K562 (cell line): ENCODE data around the gene HGFAC. TPM values are rescaled to one million over a fixed set of nuclear protein-coding genes. Genes with fewer than 3 reads are reported as not detected.

Experiments
- ATAC-seq: fragments of 200-7000 bp; cut with Tn5 transposase; 3 replicates; pipeline ENCODE4 v1.9.1; 2020; ENCODE audit warnings: moderate library complexity
- BruUV-seq: library from RNA; stranded (reverse); fragments of 400-500 nt; replicated peaks from 2 replicates; lab custom pipeline; 2021; lab: Mats Ljungman, UMichigan
- CTCF ChIA-PET: fragments of 300-600 bp; formaldehyde crosslinking; extraction: SDS; loops from one replicate; lab custom pipeline; 2021; ENCODE audit warnings: low intra/inter-chr PET ratio; lab: Yijun Ruan, JAX
- POLR2A ChIA-PET: fragments of 300-600, 350-650 bp; sonication (Branson Sonifier 250); formaldehyde crosslinking; extraction: SDS; loops from one replicate; lab custom pipeline; 2021; ENCODE audit warnings: antibody characterized with exemption, inconsistent platforms; lab: Yijun Ruan, JAX
- DNase-seq, 4 experiments: peaks; one replicate each; pipeline versions ENCODE4 v3.0.0 to v3.0.0-alpha.2; 2011 to 2018; ENCODE audit warnings: low spot score in 3 of 4, mixed read lengths in 3 of 4; ENCODE audit errors: extremely low read depth in 1 of 4
- FAIRE-seq: peaks from 2 replicates; lab custom pipeline; 2011; peaks lifted over from hg19 to GRCh38; lab: Jason Lieb, UNC
- H2AFZ ChIP-seq: 2 replicates; pipeline ENCODE4 v1.6.0; 2011; ENCODE audit warnings: low read depth, low read length, control low read depth, inconsistent platforms
- H3K27ac ChIP-seq: fragments of 200-600 bp; 3 replicates; pipeline ENCODE4 v1.8.0; 2011; ENCODE audit warnings: low read depth, mild to moderate bottlenecking, control low read depth, inconsistent platforms, low read length, moderate library complexity, mixed read lengths; ENCODE audit errors: extremely low read depth
- H3K27me3 ChIP-seq, 2 experiments: fragments of 300-600 bp in 1 of 2; 2 replicates in 1 of 2; 3 replicates in 1 of 2; pipeline versions ENCODE4 v1.6.0 to v1.8.0; 2011; ENCODE audit warnings: inconsistent platforms in 2 of 2, low read length in 2 of 2, mild to moderate bottlenecking in 1 of 2, mixed read lengths in 1 of 2, moderate library complexity in 1 of 2; ENCODE audit not compliant: control insufficient read depth in 2 of 2, insufficient read depth in 2 of 2
- H3K36me3 ChIP-seq: fragments of 300-600 bp; 3 replicates; pipeline ENCODE4 v1.8.0; 2011; ENCODE audit warnings: mild to moderate bottlenecking, low read length, inconsistent platforms; ENCODE audit not compliant: control insufficient read depth, insufficient read depth
- H3K4me1 ChIP-seq, 2 experiments: fragments of 200-600 bp in 1 of 2; replicated peaks in 1 of 2; 2 replicates in 1 of 2; 3 replicates in 1 of 2; pipeline versions ENCODE4 v1.5.1 to v1.8.0; 2011; ENCODE audit warnings: inconsistent platforms in 2 of 2, low read length in 2 of 2, mild to moderate bottlenecking in 1 of 2, mixed read lengths in 1 of 2, moderate library complexity in 1 of 2; ENCODE audit not compliant: control insufficient read depth in 2 of 2, insufficient read depth in 2 of 2
- H3K4me2 ChIP-seq: 2 replicates; pipeline ENCODE4 v1.6.1; 2011; ENCODE audit warnings: low read length, control low read depth, inconsistent platforms, mixed read lengths; ENCODE audit not compliant: insufficient read depth
- H3K4me3 ChIP-seq: fragments of 200-600 bp; sonication (generic), shearing (Covaris generic); 2 replicates; pipeline ENCODE4 v1.5.1; 2016; ENCODE audit warnings: control low read depth, inconsistent platforms
- H3K79me2 ChIP-seq: fragments of 200-600 bp; 3 replicates; pipeline ENCODE4 v1.8.0; 2011; ENCODE audit warnings: low read length, inconsistent platforms; ENCODE audit not compliant: control insufficient read depth, insufficient read depth
- H3K9ac ChIP-seq, 2 experiments: 2 replicates each; pipeline versions ENCODE4 v1.6.0 to v1.6.1; 2011; ENCODE audit warnings: low read depth in 2 of 2, low read length in 2 of 2, control low read depth in 1 of 2, inconsistent platforms in 1 of 2, mild to moderate bottlenecking in 1 of 2, mixed read lengths in 1 of 2; ENCODE audit not compliant: insufficient read depth in 1 of 2
- H3K9me1 ChIP-seq: one replicate; pipeline ENCODE4 v1.6.0; 2011; ENCODE audit warnings: inconsistent platforms, mild to moderate bottlenecking, low read length, moderate library complexity; ENCODE audit not compliant: control insufficient read depth, insufficient read depth
- H3K9me3 ChIP-seq: replicated peaks from 2 replicates; pipeline ENCODE4 v1.5.1; 2011; ENCODE audit warnings: low read depth, low read length, inconsistent platforms; ENCODE audit not compliant: control insufficient read depth, insufficient read depth
- H4K20me1 ChIP-seq: replicated peaks from 2 replicates; pipeline ENCODE4 v1.6.1; 2011; ENCODE audit warnings: low read length, inconsistent platforms, mixed read lengths; ENCODE audit not compliant: control insufficient read depth, insufficient read depth
- SRSF1 ChIP-seq: fragments of 200-400 bp; formaldehyde crosslinking; IDR thresholded peaks from 2 replicates; pipeline ENCODE4 v1.6.1; 2017; ENCODE audit warnings: mild to moderate bottlenecking, low read depth, low read length, moderate library complexity
- STAT6 ChIP-seq: sonication (generic); formaldehyde crosslinking; IDR thresholded peaks from 2 replicates; pipeline ENCODE4 v1.8.1; 2023; ENCODE audit warnings: mild to moderate bottlenecking, missing genetic modification reagents
- TEAD4 ChIP-seq, 2 experiments: sonication (generic) in 1 of 2; formaldehyde crosslinking in 1 of 2; IDR thresholded peaks; 2 replicates each; pipeline versions ENCODE4 v1.6.1 to v1.8.0; 2012 to 2022; ENCODE audit warnings: borderline replicate concordance in 1 of 2, inconsistent platforms in 1 of 2, low read length in 1 of 2, mild to moderate bottlenecking in 1 of 2, missing genetic modification reagents in 1 of 2
- UBTF ChIP-seq, 2 experiments: IDR thresholded peaks; 2 replicates each; pipeline ENCODE4 v1.6.1; 2012; ENCODE audit warnings: improper control_type of control experiment in 2 of 2, low read depth in 2 of 2, low read length in 2 of 2, borderline replicate concordance in 1 of 2
- ZNF324 ChIP-seq: fragments of 250-450 bp; sonication (Bioruptor Pico); IDR thresholded peaks from 2 replicates; pipeline ENCODE4 v1.4.0; 2020; ENCODE audit warnings: mild to moderate bottlenecking
- WGBS: fragments of 100-300 bp; shearing (Covaris generic); methylation state at CpG from one replicate; pipeline ENCODE4 v1.1.6; 2016; ENCODE audit warnings: low coverage, mixed read lengths; ENCODE audit not compliant: insufficient coverage; ENCODE audit errors: missing lambda C conversion rate; 5-methylcytosine and 5-hydroxymethylcytosine counted together
- in situ Hi-C: fragments of 300-500 bp; cut with MboI; formaldehyde crosslinking; loops from 4 replicates; pipeline ENCODE4 v1.15.0; 2018; ENCODE audit warnings: inconsistent platforms, mixed read lengths
- intact Hi-C: fragments of 100-400 bp; cut with micrococcal nuclease; formaldehyde crosslinking; loops from 2 replicates; pipeline ENCODE4 v1.14.2; 2022
- polyA plus RNA-seq, 8 experiments: library from polyadenylated mRNA; depleted of rRNA in 4 of 8; stranded (reverse) in 5 of 8; unstranded in 3 of 8; fragments of >200 nt; fragmentation: Nextera tagmentation in 2 of 8; fragmentation: Illumina TruSeq in 1 of 8; extraction: Ambion mirVana in 2 of 8; extraction: Trizol in 1 of 8; gene quantifications; 2 replicates each; pipeline versions ENCODE4 v1.2.1 to v1.2.3, GENCODE V29; 2011 to 2014; ENCODE audit warnings: inconsistent platforms in 1 of 8, missing spikeins in 1 of 8
- total RNA-seq, 7 experiments: library from RNA; depleted of rRNA in 6 of 7; stranded (reverse); fragments of >200 nt in 6 of 7; fragmentation: Illumina TruSeq in 2 of 7; extraction: Trizol in 2 of 7; gene quantifications; 2 replicates each; pipeline versions ENCODE4 v1.2.1 to v1.2.3, GENCODE V29; 2011 to 2021; ENCODE audit warnings: low replicate concordance in 1 of 7

HGFAC gene
- total and polyA plus RNA-seq, 9 of the 15 experiments (the other 6 are each of a cell fraction or from before 2014, with no cell fraction given) = 0.13 TPM; not detected in 8

- ATAC-seq = no peak
- in situ Hi-C loops = no loop called here
- peaks cover 0 to 49% of the 10 kb centered on the region in 2 experiments; a peak in 2 of 5 replicates for H3K4me1 ChIP-seq
- H3K27me3 ChIP-seq = peaks cover 14 to 76% of the 10 kb centered on the region in 2 experiments; a peak in 4 of 5 replicates
- no peak for TF ChIP-seq ZNF324 (CRISPR knock-in tag)
- FAIRE-seq = no peak
- no peak overlapping the region for H3K4me2 ChIP-seq
- no peak overlapping the region for H3K27ac ChIP-seq
- H3K9me1 ChIP-seq = no peaks in the 10 kb centered on the region
- 7% methylated on average over 21 of the region's 25 CpGs for WGBS
- intact Hi-C loops = no loop called here
- H2AFZ ChIP-seq = no peak overlapping the region
- no peaks in the 10 kb centered on the region for H3K79me2 ChIP-seq
- ChIA-PET CTCF (no interaction called here), POLR2A (no interaction called here)
- H3K9ac ChIP-seq = no peak overlapping the region
- no peaks in the 10 kb centered on the region for H3K9me3 ChIP-seq
- H4K20me1 ChIP-seq = peaks cover 23% of the 10 kb centered on the region
- no TSS peak for BruUV-seq
- H3K4me3 ChIP-seq = no peak overlapping the region
- DNase-seq = no peak
- no peaks in the 10 kb centered on the region for H3K36me3 ChIP-seq
Observed at GRCh38 chr4:3485886-3486540, 44.2 kb downstream of the HGFAC start.

GRCh38 chr4:3486541-3487540 lies 45.1 kb downstream of the HGFAC start:
- 4% methylated on average over 21 of the region's 25 CpGs for WGBS
- peaks cover 17 to 78% of the 10 kb centered on the region in 2 experiments; a peak in 4 of 5 replicates for H3K27me3 ChIP-seq
- TF ChIP-seq TEAD4 (IDR thresholded peaks at IDR 0.05; ENCODE audit: low read length) = no peak
- TF ChIP-seq TEAD4 (CRISPR knock-in tag; IDR thresholded peaks at IDR 0.05; ENCODE audit: borderline replicate concordance) = peak; percentile 27; the same call in 1 of the 2 replicates
- no peak for TF ChIP-seq UBTF (IDR thresholded peaks at IDR 0.05; ENCODE audit: borderline replicate concordance in 1 of 2, low read depth in 2 of 2, low read length in 2 of 2)
- TF ChIP-seq STAT6 (CRISPR knock-in tag) = no peak
- no peak for TF ChIP-seq SRSF1

More at GRCh38 chr4:3486541-3487540, 45.1 kb downstream of the HGFAC start:
- H3K79me2 ChIP-seq = no peaks in the 10 kb centered on the region
- intact Hi-C loops = no loop called here
- H3K9me3 ChIP-seq = no peaks in the 10 kb centered on the region
- H3K4me3 ChIP-seq = no peak overlapping the region
- H3K4me1 ChIP-seq = peaks cover 0 to 49% of the 10 kb centered on the region in 2 experiments; a peak in 2 of 5 replicates
- ATAC-seq (peak; percentile 23), DNase-seq (no peak), FAIRE-seq (no peak)
- peaks cover 22% of the 10 kb centered on the region for H4K20me1 ChIP-seq
- H3K9me1 ChIP-seq = no peaks in the 10 kb centered on the region
- BruUV-seq = no TSS peak
- H3K27ac ChIP-seq = no peak overlapping the region
- no peak overlapping the region for H3K9ac ChIP-seq
- H3K36me3 ChIP-seq = no peaks in the 10 kb centered on the region
- ChIA-PET POLR2A (no interaction called here), CTCF (no interaction called here)
- in situ Hi-C loops = no loop called here
- no peak overlapping the region for H3K4me2 ChIP-seq
- no peak overlapping the region for H2AFZ ChIP-seq
